Urinary bladder (tissue), 4 donors: ENCODE data around the gene CDH2. TPM values are rescaled to one million over a fixed set of nuclear protein-coding genes. Genes with fewer than 3 reads are reported as not detected.

Source experiments
- DNase-seq: peaks from one replicate; pipeline ENCODE4 v3.0.0-alpha.2; 2015; ENCODE audit errors: extremely low spot score
- H3K27ac ChIP-seq: one replicate; pipeline ENCODE4 v1.5.1; 2013; ENCODE audit warnings: low read depth, mild to moderate bottlenecking, moderate library complexity
- H3K36me3 ChIP-seq: one replicate; pipeline ENCODE4 v1.6.1; 2013; ENCODE audit warnings: mild to moderate bottlenecking, moderate library complexity; ENCODE audit not compliant: insufficient read depth
- H3K4me1 ChIP-seq: one replicate; pipeline ENCODE4 v1.6.1; 2013; ENCODE audit warnings: mild to moderate bottlenecking, moderate library complexity; ENCODE audit not compliant: insufficient read depth
- H3K4me3 ChIP-seq: one replicate; pipeline ENCODE4 v1.5.1; 2013; ENCODE audit warnings: low read depth, low read length
- WGBS: extraction: QIAGEN DNeasy Blood & Tissue Kit; methylation state at CpG from one replicate; pipeline ENCODE4 v1.1.7; 2013; 5-methylcytosine and 5-hydroxymethylcytosine counted together
- polyA plus RNA-seq: library from polyadenylated mRNA; stranded (reverse); fragments of 200-250 nt; gene quantifications from one replicate; pipeline ENCODE4 v1.2.3, GENCODE V29; 2013
- total RNA-seq: library from RNA; depleted of rRNA; stranded (reverse); fragments of >200 nt; gene quantifications from one replicate; pipeline ENCODE4 v1.2.3, GENCODE V29; 2014
- donor health status: healthy with polysubstance abuse.
- donor health status: healthy.

The CDH2 gene
- total and polyA plus RNA-seq, 2 donors, result 1.8 to 18.7 TPM

DNA sequence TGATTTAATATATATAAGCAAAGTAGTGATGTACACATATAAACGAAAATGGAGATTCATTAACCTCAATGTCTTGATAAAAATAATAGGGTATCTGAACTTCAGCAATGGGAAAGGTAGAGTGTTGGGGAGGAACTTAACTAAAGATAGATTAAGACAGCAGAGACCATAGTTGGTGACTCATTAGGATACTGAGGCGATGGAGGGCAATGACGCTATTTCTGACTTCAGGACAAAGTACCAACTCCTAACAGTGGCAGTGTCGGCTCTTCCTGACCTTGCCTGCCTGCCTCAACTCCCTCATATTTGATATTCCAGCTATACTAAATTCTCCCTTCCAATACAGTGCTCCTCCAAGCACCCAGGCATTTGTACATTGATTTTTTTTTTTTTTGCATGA lies 98.6 kb downstream of the CDH2 start:
- DNase-seq, result no peak
- WGBS, result 84% methylated on average over 4 of the region's 4 CpGs
- H3K36me3 ChIP-seq, result no peaks in the 10 kb centered on the region
- no peak overlapping the region for H3K4me3 ChIP-seq
- no peak overlapping the region for H3K27ac ChIP-seq
- H3K4me1 ChIP-seq, result no peaks in the 10 kb centered on the region

- Histone ChIP-seq H3K4me1 (no peaks in the 10 kb centered on the region), H3K27ac (no peak overlapping the region), H3K4me3 (no peak overlapping the region), H3K36me3 (no peaks in the 10 kb centered on the region)
- no peak for DNase-seq
- whole genome bisulfite sequencing, result 89% methylated on average over 3 of the region's 3 CpGs
Measured at GRCh38 chr18:28075501-28075900, 101.4 kb downstream of the CDH2 start.

GRCh38 chr18:28074076-28074475 lies 102.9 kb downstream of the CDH2 start:
- Histone ChIP-seq H3K4me3 (no peak overlapping the region), H3K27ac (no peak overlapping the region), H3K36me3 (no peaks in the 10 kb centered on the region), H3K4me1 (no peaks in the 10 kb centered on the region)
- 58% methylated on average over 1 of the region's 1 CpG for WGBS
- DNase-seq, result no peak

DNA sequence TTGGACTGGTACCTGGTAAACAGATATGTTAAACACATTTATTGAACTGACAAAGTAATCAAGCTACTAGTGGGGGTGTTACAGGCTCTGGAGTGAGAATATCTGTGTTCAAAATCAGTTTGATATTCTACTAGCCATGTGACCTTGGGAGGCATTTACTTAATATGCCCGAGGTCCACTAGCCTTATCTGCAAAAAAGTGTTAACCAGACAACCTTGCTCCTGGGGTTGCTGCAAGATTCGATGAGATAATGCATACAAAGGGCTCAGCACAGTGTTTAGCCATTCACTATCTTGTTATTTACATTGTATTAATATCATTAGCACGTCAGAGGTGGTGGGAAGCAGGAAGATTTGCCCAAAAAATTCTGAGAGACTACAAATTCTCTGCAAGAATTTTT lies 103.3 kb downstream of the CDH2 start:
- H3K4me1 ChIP-seq, result no peaks in the 10 kb centered on the region
- no peak overlapping the region for H3K27ac ChIP-seq
- H3K36me3 ChIP-seq, result no peaks in the 10 kb centered on the region
- WGBS, result 26% methylated on average over 3 of the region's 3 CpGs
- DNase-seq, result no peak
- no peak overlapping the region for H3K4me3 ChIP-seq

GRCh38 chr18:28071199-28071598 lies 105.7 kb downstream of the CDH2 start:
- Histone ChIP-seq H3K36me3 (no peaks in the 10 kb centered on the region), H3K4me3 (no peak overlapping the region), H3K4me1 (no peaks in the 10 kb centered on the region), H3K27ac (no peak overlapping the region)
- WGBS, result 82% methylated on average over 5 of the region's 5 CpGs
- no peak for DNase-seq

GRCh38 chr18:28068207-28068606 lies 108.7 kb downstream of the CDH2 start:
- H3K4me1 ChIP-seq, result no peaks in the 10 kb centered on the region
- WGBS, result 53% methylated on average over 2 of the region's 2 CpGs
- DNase-seq, result no peak
- no peaks in the 10 kb centered on the region for H3K36me3 ChIP-seq
- no peak overlapping the region for H3K27ac ChIP-seq
- no peak overlapping the region for H3K4me3 ChIP-seq

DNA sequence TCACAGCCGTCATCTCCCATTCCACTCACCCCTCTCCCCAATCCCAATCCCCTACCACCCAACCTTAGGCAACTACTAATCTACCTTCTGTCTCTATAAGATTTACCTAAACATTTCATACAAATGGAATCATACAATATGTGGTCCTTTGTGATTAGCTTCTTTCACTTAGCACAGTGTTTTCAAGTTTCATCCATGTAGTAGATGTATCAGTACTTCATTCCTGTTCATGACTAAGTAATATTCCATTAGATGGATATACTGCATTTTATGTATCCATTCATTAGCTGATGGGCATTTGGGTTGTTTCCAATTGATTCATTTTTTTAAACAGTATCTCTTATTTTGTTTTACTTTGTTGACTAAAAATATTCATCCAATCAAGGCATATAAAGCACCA lies 109.6 kb downstream of the CDH2 start:
- WGBS, result 94% methylated on average over 1 of the region's 1 CpG
- no peak overlapping the region for H3K4me3 ChIP-seq
- H3K4me1 ChIP-seq, result no peaks in the 10 kb centered on the region
- H3K27ac ChIP-seq, result no peak overlapping the region
- no peak for DNase-seq
- H3K36me3 ChIP-seq, result no peaks in the 10 kb centered on the region

DNA sequence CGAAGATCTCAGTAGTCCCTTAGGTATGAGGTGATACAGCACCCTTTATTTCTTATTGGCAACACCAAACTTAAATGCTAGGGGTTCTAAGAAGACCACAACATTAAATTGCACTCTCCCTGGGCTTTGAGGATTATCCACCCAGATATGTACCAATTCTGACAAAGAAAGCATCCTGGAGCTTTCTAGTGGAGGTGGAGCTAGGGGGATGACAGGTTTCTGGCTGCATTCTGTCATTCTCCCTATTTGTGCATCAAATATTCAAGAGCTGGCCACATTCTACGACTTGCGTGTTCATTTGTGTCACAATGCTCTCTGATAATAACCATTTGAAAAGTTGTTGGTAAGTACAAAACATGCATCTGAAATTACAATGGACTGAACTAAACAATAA lies 111.1 kb downstream of the CDH2 start:
- Histone ChIP-seq H3K36me3 (no peaks in the 10 kb centered on the region), H3K4me3 (no peak overlapping the region), H3K4me1 (no peaks in the 10 kb centered on the region), H3K27ac (no peak overlapping the region)
- DNase-seq, result no peak
- WGBS, result 64% methylated on average over 3 of the region's 3 CpGs

DNA sequence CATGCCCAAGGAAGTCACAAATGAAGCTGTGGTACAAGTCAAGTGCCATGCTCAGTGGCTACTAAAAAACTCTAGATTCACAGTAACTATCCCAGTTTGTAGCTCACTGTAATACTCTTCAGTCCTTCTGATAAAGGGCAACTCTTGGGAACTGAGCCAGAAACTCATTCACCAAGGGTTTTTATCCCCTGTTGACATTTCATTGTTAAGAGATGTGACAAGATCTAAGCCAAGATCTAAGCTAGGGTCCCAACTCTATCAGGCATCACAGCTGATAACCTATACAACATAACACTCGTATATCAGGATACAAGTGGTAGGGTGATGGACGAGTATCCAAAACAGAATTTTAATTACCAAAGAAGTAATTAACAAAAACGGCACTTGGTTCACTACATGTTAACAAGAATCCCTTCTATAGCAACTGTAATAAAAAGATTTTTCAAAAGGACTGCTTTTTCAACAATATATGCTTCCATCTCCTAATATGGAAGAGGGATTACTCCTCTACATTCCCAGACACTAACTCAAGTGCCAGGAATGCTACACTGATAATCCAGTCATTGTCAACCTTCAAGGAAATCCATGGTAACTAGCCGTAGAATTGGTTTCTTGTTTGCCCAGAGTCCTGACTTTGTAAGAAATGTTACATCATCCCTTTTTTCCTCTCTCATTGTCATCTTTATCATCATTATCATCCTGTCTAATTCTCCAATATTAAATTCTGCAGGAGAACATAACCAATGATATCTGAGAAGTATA lies 111.7 kb downstream of the CDH2 start:
- Histone ChIP-seq H3K27ac (no peak overlapping the region), H3K36me3 (no peaks in the 10 kb centered on the region), H3K4me1 (no peaks in the 10 kb centered on the region), H3K4me3 (no peak overlapping the region)
- no peak for DNase-seq
- WGBS, result 45% methylated on average over 4 of the region's 4 CpGs

DNA sequence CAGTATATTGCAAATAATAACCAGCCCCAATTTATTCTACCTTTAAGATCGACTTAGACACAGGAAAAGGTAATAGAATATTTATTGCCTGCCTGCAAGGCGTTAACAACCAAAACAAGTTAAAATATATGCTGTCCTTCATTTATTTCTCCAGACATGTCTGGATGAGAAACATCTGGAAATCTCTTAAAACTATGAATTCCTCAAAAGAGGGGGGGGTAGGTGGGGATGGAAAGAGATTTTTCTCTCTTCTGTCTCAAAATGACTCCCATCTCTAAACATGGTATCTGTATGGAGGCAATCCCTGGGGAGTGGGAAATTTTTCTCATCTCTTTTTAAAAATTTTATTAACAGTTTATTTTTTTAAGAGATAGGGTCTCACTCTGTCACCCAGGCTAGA lies 113.0 kb downstream of the CDH2 start:
- 65% methylated on average over 2 of the region's 2 CpGs for WGBS
- no peaks in the 10 kb centered on the region for H3K36me3 ChIP-seq
- no peak overlapping the region for H3K4me3 ChIP-seq
- no peak for DNase-seq
- H3K4me1 ChIP-seq, result no peaks in the 10 kb centered on the region
- no peak overlapping the region for H3K27ac ChIP-seq

DNA sequence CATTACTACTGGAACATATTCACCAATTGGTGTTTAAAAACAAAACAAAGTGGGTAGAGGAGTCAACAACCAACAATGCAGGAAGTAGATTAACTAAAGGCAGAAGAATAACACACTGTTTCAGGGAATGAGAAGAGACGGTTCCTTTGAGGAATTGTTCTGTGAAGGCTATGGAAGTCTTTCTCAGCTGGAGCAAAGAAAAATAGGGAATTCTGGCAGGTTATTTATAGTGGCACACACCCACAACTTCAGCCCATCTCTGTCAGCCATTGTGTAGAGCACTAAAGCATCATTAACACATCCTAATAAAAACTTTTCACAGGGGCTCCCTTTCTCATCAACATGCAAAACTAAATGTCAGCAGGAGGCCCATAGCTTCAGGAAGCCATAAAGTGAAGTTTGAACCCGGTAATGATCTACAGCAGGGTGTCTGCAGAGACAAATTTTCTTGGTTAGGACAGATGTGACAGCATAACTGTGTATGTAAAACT lies 113.6 kb downstream of the CDH2 start:
- DNase-seq, result no peak
- H3K4me3 ChIP-seq, result no peak overlapping the region
- H3K27ac ChIP-seq, result no peak overlapping the region
- WGBS, result 52% methylated on average over 2 of the region's 2 CpGs
- H3K36me3 ChIP-seq, result no peaks in the 10 kb centered on the region
- no peaks in the 10 kb centered on the region for H3K4me1 ChIP-seq

DNA sequence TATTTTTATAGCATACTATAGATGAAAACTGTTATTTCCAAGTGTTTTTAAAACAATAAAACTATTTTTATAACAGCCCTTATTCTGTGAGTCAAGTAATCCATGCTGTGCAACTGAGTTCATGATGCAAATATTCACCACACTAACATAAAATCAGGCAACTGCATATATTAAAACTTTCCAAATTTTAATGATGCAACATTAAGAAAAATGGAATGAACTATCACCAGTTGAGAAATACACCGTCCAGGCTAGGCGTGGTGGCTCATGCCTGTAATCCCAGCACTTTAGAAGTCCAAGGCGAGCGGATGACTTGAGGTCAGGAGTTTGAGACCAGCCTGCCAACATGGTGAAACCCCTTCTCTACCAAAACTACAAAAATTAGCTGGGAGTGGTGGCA lies 114.5 kb downstream of the CDH2 start:
- no peak overlapping the region for H3K4me3 ChIP-seq
- H3K4me1 ChIP-seq, result no peaks in the 10 kb centered on the region
- WGBS, result 89% methylated on average over 4 of the region's 4 CpGs
- no peaks in the 10 kb centered on the region for H3K36me3 ChIP-seq
- no peak for DNase-seq
- no peak overlapping the region for H3K27ac ChIP-seq

DNA sequence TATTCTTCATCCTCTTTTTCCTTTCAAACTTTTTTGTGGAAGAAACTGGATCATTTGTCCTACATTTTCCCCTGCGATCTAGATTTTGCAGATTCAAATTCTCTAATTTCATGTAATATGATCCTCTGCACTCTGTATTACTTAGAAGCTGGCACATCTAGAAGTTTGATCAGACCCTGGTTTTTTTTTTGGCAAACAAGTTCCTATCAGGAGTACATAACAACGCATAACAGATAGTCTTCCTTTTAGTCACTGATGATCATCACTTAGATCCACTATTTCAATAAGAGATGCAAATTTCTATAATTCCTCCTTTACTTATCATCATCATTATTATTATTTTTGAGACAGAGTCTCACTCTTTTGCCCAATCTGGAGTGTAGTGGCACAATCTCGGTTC lies 117.1 kb downstream of the CDH2 start:
- Histone ChIP-seq H3K4me3 (no peak overlapping the region), H3K27ac (no peak overlapping the region), H3K4me1 (no peaks in the 10 kb centered on the region), H3K36me3 (no peaks in the 10 kb centered on the region)
- 87% methylated on average over 3 of the region's 3 CpGs for WGBS
- no peak for DNase-seq

DNA sequence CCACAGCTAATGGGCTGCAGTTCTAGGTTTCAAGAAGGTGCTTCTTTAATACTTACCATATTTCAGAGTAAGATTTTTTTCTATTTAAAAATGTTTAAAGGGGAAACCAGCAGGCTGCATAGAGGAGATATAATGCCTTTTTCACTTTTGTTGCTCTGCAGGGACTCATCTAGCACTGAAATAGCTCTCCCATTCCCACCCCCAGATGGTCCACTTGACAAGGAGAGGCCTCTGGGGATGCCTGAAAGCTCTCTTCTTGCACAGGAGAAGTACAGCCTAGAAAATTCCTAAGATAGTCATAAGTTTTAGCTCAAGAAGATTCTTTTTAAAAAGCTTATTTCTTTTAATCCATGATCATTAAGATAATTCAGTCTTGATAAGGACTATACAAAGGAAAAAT lies 126.4 kb downstream of the CDH2 start:
- DNase-seq, result no peak
- Histone ChIP-seq H3K4me3 (no peak overlapping the region), H3K36me3 (no peaks in the 10 kb centered on the region), H3K27ac (no peak overlapping the region), H3K4me1 (no peaks in the 10 kb centered on the region)

GRCh38 chr18:28048612-28049011 lies 128.3 kb downstream of the CDH2 start:
- WGBS, result 65% methylated on average over 2 of the region's 2 CpGs
- Histone ChIP-seq H3K4me3 (no peak overlapping the region), H3K27ac (no peak overlapping the region), H3K4me1 (no peaks in the 10 kb centered on the region), H3K36me3 (no peaks in the 10 kb centered on the region)
- no peak for DNase-seq
